Activated CD4-positive, alpha-beta T cell treated with anti-CD3 and anti-CD28 coated beads for 1 hour (primary cell): ENCODE results near the gene PITPNC1.
A peak's percentile ranks its signal among the peaks of the same experiment; 100 is the strongest.
"Not testable (repeated sequence)": the region's sequence is repeated elsewhere in the genome, so short reads cannot be mapped to it uniquely, and the experiment has no call there.

Source experiments
- DNase-seq: peaks from one replicate; pipeline ENCODE4 v3.0.0-alpha.2; 2020

The PITPNC1 gene

DNA sequence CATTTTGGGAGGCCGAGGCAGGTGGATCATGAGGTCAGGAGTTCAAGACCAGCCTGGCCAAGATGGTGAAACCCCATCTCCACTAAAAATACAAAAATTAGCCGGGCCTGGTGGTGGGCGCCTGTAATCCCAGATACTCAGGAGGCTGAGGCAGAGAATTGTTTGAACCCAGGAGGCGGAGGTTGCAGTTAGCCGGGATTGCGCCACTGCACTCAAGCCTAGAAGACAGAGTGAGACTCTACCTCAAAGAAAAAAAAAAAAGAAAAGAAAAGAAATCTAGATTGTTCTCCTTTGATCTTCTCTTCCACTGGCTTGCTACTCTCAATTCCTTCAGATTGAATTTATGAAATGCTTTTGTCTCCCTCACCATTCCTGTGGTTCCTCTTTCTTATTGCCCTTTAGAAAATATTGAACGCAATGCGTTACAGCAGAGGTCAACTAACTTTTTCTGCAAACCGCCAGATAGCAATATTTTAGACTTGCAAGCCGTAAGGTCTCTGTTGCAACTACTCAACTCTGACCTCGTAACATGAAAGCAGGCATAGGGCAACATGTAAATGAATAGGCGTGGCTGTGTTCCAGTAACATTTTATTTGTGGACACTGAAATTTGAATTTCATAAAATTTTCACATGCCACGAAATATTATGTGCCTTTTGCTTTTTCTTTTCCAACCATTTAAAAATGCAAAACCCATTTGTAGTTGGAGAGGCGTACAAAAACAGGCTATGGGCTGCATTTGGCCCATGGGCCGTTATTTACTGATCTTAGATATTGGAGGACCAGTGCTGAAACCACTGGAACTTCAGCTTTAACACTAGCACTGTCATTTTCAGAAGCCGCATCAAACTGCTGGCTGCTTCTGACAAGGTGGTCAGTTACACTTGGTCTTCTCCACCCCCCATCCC lies 24.8 kb downstream of the PITPNC1 start:
- no peak for DNase-seq

DNA sequence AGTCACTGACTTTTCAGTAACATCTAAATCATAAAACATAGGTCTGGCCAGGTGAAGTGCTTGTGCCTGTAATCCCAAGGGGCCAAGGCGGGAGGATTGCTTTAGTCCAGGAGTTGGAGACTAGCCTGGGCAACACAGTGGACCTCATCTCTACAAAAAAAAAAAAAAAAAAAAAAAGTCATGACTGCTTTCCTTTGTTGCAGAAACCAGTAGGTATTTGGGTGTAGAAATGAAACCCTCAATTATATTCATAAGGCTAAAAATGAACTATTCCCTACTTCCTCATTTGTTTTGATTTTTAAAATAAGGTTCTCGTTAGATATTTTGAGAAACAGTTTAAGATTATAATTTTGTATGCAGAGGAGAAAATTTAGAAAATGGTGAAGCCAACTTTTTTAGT lies 26.0 kb downstream of the PITPNC1 start:
- DNase-seq, result no peak

DNA sequence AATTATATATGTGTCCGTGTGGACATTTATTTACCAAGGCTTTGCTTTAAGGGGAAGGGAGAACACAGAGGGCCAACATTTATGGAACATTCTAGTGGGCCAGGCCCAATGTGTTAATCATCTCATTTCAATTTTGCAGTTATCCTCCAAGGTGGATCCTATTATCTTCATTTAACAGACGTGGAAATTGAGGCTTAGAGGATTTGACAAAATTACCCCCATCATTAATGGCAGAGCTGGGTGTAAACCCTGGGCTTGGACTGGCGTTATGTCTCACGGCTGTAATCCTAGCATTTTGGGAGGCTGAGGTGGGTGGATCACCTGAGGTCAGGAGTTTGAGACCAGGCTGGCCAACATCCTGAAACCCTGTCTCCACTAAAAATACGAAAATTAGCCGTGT lies 26.4 kb downstream of the PITPNC1 start:
- no peak for DNase-seq

DNA sequence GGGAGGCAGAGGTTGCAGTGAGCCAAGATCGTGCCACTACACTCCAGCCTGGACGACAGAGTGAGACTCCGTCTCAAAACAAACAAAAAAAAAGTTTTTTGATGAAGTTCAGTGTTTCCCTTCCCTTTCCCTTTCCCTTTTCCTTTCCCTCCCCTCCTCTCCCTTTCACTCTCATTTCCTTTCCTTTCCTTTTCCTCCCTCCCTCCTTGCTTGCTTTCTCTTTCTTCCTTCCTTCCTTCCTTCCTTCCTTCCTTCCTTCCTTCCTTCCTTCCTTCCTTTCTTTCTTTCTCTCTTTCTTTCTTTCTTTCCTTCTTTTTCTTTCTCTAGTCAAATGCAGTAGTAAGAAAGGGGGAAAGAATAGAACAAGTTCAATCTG lies 31.4 kb downstream of the PITPNC1 start:
- DNase-seq, result not testable (repeated sequence)

DNA sequence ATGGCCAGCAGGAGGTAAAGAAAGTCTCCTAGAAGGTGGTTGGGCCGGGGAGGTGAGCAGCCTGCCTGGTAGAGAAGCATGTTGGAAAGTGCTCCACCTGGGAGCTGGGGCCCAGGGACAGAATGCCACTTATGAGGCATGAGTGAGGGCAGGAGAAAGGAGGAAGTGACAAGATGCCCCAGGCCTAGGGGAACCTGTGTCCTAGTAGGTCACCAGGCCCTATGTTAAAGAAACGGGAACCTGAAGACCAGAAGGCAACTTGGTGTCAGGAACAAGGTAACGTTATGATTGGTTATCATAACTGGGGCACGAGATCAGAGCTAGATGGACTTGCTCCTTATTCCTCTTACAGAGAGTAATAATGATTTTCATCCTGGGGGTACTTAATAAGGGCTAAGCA lies 34.3 kb downstream of the PITPNC1 start:
- no peak for DNase-seq

DNA sequence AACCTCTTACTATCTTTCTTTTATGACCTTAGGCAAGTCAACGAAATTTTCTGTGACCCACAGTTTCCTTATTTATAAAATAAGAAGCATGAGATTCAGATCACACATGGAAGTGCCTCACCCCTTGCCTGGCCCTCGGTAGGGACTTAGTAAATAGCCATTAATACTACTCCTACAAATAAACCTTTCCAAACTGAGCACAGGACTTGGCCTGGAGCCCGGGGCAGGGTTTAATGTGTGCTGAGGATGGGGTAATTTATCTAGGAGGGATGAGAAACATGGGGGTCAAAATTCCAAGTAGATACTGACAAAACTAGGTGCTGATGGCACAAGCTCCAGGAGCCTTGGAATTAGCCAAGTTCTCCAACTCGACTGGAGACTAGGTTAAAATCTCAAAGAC lies 35.0 kb downstream of the PITPNC1 start:
- DNase-seq, result no peak

DNA sequence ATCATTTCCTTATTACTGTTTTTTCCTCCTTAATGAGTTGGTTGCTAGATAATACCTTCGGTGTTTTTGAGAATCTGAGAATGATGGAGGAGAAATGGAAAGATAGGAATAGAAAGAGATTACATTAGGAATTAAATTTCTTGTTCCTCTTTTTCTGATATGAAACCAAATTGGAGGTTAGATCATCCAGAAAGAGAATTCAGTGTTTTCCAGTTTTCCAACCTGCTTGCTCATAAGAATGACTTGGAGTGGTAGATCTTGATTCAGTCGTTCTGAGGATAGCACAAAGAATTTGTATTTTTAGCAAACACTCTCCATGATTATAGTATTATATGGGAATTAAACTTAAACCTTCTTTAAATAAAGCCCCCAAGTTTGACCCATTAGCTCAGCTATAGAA lies 35.9 kb downstream of the PITPNC1 start:
- DNase-seq, result no peak

DNA sequence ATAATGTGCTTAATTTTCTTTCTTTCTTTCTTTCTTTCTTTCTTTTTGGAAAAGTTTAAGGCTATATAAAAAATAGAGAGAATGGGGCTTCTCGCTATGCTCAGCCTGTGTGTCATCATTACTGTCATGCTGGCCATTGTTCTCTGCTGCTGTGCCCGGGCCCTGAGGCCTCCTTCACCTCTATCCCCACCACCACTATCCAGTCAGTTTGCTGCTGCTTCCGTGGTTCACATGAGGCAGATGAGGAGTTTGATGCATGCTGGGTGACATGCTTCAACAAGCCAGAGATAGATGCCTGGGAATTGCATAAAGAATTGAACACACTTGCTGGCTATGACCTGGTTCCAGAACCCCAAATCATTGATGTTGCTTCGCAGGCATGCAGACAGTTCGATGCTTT lies 36.3 kb downstream of the PITPNC1 start:
- DNase-seq, result no peak

DNA sequence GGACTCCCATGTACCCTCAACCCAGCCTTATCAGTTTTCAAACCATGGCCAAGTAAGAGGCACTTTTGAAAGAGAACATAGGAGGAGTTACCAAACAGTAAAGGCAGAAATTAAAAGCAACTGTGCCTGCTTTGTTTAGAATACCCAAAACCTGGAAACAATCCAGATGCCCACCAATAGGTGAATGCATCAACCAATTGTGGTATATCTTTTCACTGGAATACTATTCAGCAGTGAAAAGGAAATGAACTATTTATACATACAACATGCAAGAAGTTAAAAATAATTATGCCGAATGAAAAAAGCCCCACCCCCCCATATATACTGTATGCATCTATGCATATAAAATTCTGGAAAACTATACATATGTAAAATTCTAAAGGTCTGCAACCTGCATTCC lies 37.0 kb downstream of the PITPNC1 start:
- no peak for DNase-seq

DNA sequence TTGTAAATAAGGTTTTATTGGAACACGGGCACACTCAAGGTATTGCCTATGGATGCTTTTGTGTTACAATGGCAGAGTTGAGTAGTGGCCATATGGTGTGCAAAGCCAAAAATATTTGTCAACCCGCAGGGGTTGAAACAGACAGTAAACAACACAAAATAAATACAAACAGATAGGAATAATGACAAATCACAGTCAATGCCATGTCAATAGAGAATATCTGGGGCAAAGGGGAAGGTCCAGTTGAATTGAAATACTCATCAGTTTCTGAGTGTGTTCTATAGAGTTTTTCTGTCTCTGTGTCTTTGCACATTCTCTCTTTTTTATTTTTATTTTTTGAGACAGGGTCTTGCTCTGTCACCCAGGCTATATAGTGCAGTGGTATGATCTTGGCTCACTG lies 37.5 kb downstream of the PITPNC1 start:
- no peak for DNase-seq

DNA sequence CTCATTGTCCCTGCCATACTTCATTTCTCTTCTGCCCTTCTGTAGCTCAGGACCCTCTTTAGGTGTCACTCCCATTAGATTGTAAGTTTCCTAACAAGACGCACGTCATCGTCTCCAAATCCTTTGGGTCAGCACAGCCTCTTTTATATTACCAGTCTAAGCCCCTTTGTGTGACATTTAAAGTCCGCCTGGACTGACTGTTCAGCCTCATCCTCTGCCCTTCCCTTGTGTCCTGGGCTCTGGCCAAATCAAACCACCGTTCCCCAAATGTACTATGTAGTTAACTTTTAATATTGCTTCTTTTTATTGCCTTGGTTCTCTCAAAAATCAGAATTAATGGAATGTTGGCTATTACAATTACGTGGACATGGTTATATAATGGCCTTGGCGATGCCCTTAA lies 38.2 kb downstream of the PITPNC1 start:
- DNase-seq, result no peak

DNA sequence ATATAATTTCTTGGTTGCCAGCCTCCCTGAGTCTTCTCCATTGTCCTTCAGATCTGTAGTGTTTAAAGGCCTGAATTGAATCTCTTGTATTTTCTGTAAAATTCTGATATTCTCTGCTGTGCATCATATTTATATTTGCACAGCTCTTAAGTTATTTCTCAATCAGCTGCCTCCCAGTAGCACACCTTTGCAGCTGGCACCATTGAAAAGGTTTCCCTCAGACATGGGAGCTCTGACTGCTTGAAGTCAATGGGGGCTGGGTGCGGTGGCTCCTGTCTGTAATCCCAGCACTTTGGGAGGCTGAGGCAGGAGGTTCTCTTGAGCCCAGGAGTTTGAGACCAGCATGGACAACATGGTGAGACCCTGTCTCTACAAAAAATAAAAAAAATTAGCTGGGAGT lies 40.4 kb downstream of the PITPNC1 start:
- no peak for DNase-seq

DNA sequence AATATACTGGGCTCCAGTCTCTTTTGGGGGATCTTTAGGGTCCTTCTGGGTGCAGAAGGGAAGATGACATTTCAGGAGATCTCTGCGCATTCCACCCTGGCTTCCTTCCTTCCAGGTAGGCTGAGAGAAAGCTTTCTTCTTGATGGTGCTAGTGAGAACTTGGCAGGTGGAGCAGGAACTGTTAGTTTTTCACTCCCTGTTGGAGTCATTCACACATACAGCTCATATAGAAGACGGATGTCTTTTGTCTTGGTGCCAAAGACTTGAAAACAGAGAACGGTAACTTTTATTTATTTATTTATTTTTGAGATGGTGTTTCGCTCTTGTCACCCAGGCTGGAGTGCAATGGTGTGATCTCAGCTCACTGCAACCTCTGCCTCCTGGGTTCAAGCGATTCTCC lies 43.9 kb downstream of the PITPNC1 start:
- DNase-seq, result no peak

DNA sequence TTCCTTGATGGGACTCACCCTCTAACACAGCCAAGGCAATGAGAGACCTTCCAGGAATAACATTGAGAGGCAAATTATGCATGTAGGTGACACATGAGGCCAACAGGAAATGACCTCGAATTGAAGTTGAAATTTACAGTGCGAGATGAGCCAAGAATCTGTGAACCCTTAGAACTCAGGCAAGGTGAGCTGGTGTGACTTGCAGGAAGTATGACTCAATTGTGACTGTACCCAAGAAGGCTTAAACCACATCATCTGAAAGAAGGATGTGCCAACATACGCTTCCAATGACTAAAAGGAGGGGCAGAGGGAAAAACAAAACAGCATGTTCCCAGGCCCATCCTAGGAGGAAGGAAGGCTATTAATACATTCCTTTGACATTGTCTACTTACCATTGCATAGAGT lies 44.8 kb downstream of the PITPNC1 start:
- peak; percentile 44 for DNase-seq

DNA sequence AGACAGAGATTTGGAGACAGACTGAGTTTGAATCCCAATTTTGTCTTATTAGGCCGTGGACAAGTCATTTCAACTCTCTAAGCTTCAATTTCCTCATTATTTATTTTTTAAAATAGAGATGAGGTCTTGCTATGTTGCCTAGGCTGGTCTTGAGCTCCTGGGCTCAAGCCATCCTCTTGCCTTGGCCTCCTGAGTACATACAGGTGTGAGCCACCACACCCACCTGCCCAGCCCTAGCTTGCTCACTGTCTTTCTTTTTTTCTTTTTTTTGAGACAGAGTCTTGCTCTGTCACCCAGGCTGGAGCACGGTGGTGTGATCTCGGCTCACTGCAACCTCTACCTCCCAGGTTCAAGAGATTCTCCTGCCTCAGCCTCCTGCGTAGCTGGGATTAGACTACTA lies 45.2 kb downstream of the PITPNC1 start:
- DNase-seq, result not testable (repeated sequence)

DNA sequence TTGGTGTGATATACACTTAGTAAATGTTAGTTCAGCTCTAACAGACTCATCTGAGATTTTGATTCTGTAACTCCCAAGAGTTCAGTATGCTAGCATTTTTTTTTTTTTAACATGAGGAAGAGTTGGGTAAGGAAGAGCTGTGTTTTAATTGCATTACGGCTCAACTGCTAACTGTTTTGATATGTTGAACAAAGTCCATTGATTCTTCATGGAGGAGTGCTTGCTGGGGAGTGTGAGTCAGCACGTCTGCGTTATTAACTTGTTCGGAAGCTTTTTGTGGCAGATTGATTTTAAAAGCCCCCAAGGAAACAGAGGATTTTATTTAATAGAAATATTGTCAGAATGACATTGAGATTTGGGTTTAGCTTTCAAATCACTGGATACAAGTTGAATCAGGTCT lies 45.8 kb downstream of the PITPNC1 start:
- no peak for DNase-seq

DNA sequence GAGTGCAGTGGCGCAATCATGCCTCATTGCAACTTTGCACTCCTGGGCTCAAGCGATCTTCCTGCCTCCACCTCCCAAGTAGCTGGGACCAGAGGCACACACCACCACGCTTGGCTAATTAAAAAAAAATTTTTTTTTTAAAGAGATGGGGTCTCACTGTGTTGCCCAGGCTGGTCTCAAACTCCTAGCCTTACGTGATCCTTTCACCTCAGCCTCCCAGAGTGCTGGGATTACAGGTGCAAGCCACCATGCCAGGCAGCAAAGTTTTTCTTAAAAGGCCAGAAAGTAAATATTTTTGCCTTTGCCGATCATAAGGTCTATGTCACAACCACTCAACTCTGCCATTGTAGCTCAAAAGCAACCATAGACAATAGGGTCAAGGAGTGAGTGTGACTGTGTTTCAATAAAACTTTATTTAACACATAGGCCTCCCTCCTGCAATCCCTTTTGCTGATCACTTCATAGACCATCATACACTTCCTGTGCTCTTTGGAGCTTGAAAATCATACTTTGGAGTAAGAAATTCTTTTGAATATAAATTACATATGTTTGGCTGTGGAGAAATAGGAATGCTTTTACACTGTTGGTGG lies 48.6 kb downstream of the PITPNC1 start:
- no peak for DNase-seq

DNA sequence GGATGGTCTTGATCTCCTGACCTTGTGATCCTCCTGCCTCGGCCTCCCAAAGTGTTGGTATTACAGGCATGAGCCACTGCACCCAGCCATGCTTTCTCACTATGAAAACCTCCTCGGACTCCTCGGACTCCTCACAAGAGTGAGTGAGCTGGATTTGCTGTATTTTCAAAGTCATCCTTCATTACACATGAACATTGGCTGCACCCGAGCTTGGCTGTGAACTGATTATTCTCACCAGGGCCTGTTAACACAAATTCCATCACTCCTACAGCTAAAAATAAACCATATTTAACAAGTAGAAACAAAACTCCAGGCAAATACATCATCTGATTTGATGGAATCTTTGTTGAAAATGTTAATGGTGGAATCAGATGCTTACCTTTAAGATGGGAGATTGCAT lies 50.3 kb downstream of the PITPNC1 start:
- no peak for DNase-seq

DNA sequence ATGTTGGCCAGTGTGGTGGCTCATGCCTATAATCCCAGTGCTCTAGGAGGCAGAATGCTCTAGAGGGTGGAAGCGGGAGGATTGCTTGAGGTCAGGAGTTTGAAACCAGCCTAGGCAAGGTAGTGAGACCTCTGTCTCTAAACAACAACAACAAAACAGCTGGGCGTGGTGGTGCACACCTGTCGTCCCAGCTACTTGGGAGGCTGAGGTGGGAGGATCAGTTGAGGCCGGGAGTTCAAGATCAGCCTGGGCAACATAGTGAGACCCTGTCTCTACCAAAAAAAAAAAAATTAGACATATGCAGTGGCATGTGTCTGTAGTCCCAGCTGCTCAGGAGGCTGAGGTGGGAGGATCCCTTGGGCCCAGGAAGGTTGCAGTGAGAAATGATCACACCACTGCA lies 53.4 kb downstream of the PITPNC1 start:
- DNase-seq, result not testable (repeated sequence)

DNA sequence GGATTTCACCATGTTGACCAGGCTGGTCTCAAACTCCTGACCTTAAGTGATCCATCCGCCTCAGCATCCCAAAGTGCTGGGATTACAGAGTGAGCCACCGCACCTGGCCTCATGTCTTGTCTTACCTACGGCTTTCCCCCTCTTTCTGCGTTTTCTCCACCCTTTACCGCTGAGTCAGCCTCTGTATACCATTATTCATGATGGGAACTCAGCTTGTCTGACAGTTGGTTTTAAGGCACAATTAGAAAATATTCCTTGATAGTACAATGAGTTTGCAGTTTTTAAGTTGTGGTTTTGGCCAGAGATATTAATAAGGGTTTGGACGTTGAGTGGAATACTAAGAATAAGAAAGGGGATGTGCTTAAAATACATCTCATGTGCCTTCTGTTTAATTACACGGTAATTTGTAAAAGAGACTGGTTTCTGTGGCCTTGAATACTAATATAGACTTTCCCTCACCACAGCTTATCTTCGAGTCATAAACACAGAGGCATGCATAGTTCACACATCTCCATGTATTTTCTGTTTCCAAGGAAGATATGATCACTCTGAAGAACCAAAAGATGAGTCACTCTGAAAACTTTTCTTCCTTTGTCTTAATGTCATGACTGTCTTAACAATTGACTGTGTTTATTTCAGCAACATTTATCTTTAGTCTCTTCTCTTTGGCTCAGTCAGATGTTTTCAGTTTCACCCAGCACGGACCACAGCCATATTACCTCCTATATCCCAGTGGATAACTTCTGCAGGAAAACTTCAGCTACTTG lies 54.4 kb downstream of the PITPNC1 start:
- no peak for DNase-seq

DNA sequence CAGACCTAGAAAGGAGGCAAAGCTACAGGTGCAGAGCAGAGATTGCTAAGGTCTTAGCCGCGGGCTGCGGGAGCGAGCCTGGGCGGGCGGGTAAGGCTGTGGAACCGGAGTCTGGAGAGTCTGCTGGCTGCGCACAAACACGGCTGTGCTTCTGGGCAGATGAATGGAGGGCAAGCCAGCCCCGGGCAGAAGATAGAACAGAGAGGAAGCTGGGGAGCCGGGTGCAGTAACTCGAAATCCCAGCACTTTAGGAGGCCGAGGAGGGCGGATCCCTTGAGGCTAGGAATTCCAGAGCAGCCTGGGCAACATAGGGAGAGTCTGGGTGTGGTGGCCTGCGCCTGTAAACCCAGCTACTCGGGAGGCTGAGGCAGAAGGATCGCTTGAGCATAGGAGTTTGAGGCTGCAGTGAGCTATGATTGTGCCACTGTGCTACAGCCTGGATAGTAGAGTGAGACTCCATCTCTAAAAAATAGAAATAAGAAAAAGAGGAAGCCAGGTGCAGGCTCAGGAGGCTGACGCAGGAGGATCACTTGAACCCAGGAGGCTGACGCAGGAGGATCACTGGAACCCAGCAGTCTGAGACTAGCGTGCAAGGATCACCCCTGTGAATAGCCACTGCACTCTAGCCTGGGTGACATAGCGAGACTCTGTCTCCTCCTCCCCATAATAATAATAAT lies 56.3 kb downstream of the PITPNC1 start:
- no peak for DNase-seq

DNA sequence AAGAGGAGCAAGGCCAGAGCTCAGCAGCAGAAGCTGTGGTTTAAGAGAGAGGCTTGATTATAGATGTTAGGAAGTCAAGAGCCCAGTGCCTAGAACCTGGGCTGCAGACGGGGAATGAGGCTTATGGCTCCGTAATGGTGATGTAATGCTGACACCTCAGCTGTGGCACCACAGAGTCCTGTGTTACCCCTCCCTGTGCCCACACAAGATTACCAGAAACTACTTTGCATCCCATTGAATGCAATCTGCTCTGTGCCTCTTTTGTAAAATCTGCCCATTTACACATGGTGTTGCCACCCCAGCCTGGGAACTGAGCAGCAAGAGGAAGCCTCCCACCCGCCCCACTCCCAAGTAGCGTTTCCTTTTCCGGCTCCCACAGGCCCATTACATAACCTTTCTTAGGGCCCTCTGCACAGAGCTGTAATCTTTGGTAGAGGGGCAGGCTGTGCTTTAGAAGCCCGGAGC lies 57.0 kb downstream of the PITPNC1 start:
- DNase-seq, result peak; percentile 23

DNA sequence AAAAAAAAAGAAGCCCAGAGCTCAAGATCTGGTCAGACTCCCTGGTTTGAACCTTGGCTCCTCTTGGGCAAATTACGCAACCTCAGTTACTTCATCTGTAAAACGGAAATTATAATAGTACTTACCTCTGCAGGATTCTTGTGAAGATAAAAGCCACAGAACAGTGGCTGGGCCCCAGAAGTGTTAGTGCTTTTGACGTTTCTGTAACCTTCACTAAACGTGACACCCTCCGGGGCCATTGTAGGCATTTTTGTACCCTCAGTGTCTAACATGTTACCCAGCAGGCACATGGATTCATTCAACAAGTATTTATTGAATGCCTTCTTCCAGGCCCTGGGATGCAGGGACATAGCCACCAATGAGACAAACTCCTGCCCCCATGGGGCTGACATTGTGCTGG lies 58.0 kb downstream of the PITPNC1 start:
- DNase-seq, result no peak
